Measurements from ENCODE around the gene TOM1.
"Not testable (repeated sequence)": the region's sequence is repeated elsewhere in the genome, so short reads cannot be mapped to it uniquely, and the experiment has no call there.

The TOM1 gene

GRCh38 chr22:35375526-35375925 lies 75.8 kb downstream of the TOM1 start:
- DNase-seq = peak; percentile 17

- DNase-seq = peak; percentile 99
Measured at GRCh38 chr22:35376728-35377472, 77.2 kb downstream of the TOM1 start.

- DNase-seq = no peak
Measured at GRCh38 chr22:35377735-35378134, 78.0 kb downstream of the TOM1 start.

GRCh38 chr22:35378621-35379020 lies 78.9 kb downstream of the TOM1 start:
- no peak for DNase-seq

- no peak for DNase-seq
Measured at GRCh38 chr22:35379146-35379993, 79.7 kb downstream of the TOM1 start.

GRCh38 chr22:35380013-35380412 lies 80.3 kb downstream of the TOM1 start:
- DNase-seq = no peak

GRCh38 chr22:35380537-35381423 lies 81.1 kb downstream of the TOM1 start, which contains the start of gene HMOX1:
Gene HMOX1, plus strand, starts transcription at chr22:35381096. Its CDS starts 78 bp downstream, at chr22:35381174.
- DNase-seq = peak; percentile 88

GRCh38 chr22:35381424-35382009 lies 81.8 kb downstream of the TOM1 start:
- DNase-seq = no peak

- no peak for DNase-seq
Measured at GRCh38 chr22:35383679-35384071, 84.0 kb downstream of the TOM1 start.

GRCh38 chr22:35384527-35384926 lies 84.8 kb downstream of the TOM1 start:
- no peak for DNase-seq

GRCh38 chr22:35384975-35385588 lies 85.4 kb downstream of the TOM1 start:
- no peak for DNase-seq

- DNase-seq = no peak
Measured at GRCh38 chr22:35386670-35387288, 87.1 kb downstream of the TOM1 start.

GRCh38 chr22:35390933-35391332 lies 91.2 kb downstream of the TOM1 start:
- DNase-seq = no peak

- DNase-seq = no peak
Measured at GRCh38 chr22:35392357-35392756, 92.7 kb downstream of the TOM1 start.

GRCh38 chr22:35393116-35394010 lies 93.7 kb downstream of the TOM1 start:
- no peak for DNase-seq

GRCh38 chr22:35394011-35394312 lies 94.3 kb downstream of the TOM1 start:
- no peak for DNase-seq

- DNase-seq = no peak
Measured at GRCh38 chr22:35394810-35395563, 95.3 kb downstream of the TOM1 start.

- not testable (repeated sequence) for DNase-seq
Measured at GRCh38 chr22:35396622-35397021, 96.9 kb downstream of the TOM1 start.

GRCh38 chr22:35397095-35397904 lies 97.6 kb downstream of the TOM1 start:
- no peak for DNase-seq

All from fibroblast of skin of right biceps (primary cell).